Anterior cingulate cortex (tissue), 58 donors: ENCODE data around the gene CFAP61.
"Not testable (repeated sequence)": the region's sequence is repeated elsewhere in the genome, so short reads cannot be mapped to it uniquely, and the experiment has no call there.

Source experiments
- DNase-seq, 58 donors: peaks; one replicate each; lab custom pipeline; 2025; lab: John Stamatoyannopoulos, UW

The CFAP61 gene

GRCh38 chr20:20227013-20227571, 174.8 kb downstream of the CFAP61 start:
- no peak for DNase-seq

GRCh38 chr20:20228351-20228750, 176.0 kb downstream of the CFAP61 start:
- no peak for DNase-seq

- DNase-seq: no peak
Measured at GRCh38 chr20:20229595-20229994, 177.3 kb downstream of the CFAP61 start.

- DNase-seq: no peak
Measured at GRCh38 chr20:20230741-20231140, 178.4 kb downstream of the CFAP61 start.

- DNase-seq: peak in 4 of 58 donors; percentile 9 to 27 (median 20)
Measured at GRCh38 chr20:20231528-20232298, 179.4 kb downstream of the CFAP61 start.

- no peak for DNase-seq
Measured at GRCh38 chr20:20233041-20233514, 180.7 kb downstream of the CFAP61 start.

GRCh38 chr20:20235681-20236080, 183.3 kb downstream of the CFAP61 start:
- no peak for DNase-seq

GRCh38 chr20:20237093-20237959, 185.0 kb downstream of the CFAP61 start:
- DNase-seq: peak in 12 of 58 donors; percentile 4 to 26 (median 10)

- DNase-seq: no peak
Measured at GRCh38 chr20:20241976-20242375, 189.6 kb downstream of the CFAP61 start.

- DNase-seq: not testable (repeated sequence)
Measured at GRCh38 chr20:20244384-20244783, 192.1 kb downstream of the CFAP61 start.

- DNase-seq: peak in 1 of 58 donors; percentile 6
Measured at GRCh38 chr20:20246996-20247633, 194.8 kb downstream of the CFAP61 start.

GRCh38 chr20:20248620-20249200, 196.4 kb downstream of the CFAP61 start:
- no peak for DNase-seq

GRCh38 chr20:20251317-20251716, 199.0 kb downstream of the CFAP61 start:
- no peak for DNase-seq

- DNase-seq: no peak
Measured at GRCh38 chr20:20251836-20252235, 199.5 kb downstream of the CFAP61 start.

- no peak for DNase-seq
Measured at GRCh38 chr20:20253039-20253743, 200.9 kb downstream of the CFAP61 start.

- no peak for DNase-seq
Measured at GRCh38 chr20:20253744-20254330, 201.5 kb downstream of the CFAP61 start.

GRCh38 chr20:20255099-20255498, 202.8 kb downstream of the CFAP61 start:
- DNase-seq: no peak

- no peak for DNase-seq
Measured at GRCh38 chr20:20259533-20259932, 207.2 kb downstream of the CFAP61 start.

GRCh38 chr20:20261159-20261558, 208.8 kb downstream of the CFAP61 start:
- no peak for DNase-seq
